GM18499 (cell line): ENCODE measurements around the gene KCNQ1.

ENCODE experiments used
- ATAC-seq: cut with Tn5 transposase; IDR thresholded peaks from one replicate; pipeline ENCODE4 v1.9.1; 2021; ENCODE audit warnings: moderate number of reproducible peaks; ENCODE audit not compliant: insufficient read depth, unreplicated experiment

Gene KCNQ1

DNA sequence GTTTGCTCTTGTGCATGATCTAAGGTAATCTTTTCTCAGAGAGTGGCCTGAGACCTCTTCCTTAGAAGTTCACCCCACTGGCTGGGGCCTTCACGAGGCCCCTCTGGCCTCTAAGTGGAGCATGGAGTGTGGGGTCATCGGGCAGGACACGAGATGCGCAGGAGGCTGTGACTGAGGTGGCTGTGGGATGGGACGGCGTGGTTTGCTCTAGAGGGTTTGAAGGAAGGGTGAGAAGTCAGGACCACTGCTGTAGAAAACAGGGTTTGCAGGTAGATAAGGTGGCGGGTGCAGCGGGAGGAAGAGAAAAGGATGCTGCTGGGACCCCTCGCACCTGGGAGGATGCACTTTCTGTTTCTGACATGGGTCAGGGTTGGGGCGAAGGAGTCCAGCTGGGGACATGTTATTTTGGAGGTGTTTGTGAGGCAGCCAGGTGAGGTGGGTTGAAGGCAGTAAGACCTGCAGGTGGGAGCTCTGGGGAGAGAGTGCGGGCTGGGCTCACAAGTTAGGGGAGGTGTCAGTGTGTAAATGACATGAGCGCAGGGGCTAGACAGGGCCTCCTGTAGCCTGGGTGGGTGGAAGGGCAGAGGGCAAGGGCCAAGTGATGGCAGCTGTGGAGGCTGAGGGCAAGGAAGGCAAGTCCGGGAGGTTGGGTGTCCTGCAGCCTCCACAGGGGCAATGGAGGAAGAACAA, 62.5 kb downstream of the KCNQ1 start:
- no peak for ATAC-seq

DNA sequence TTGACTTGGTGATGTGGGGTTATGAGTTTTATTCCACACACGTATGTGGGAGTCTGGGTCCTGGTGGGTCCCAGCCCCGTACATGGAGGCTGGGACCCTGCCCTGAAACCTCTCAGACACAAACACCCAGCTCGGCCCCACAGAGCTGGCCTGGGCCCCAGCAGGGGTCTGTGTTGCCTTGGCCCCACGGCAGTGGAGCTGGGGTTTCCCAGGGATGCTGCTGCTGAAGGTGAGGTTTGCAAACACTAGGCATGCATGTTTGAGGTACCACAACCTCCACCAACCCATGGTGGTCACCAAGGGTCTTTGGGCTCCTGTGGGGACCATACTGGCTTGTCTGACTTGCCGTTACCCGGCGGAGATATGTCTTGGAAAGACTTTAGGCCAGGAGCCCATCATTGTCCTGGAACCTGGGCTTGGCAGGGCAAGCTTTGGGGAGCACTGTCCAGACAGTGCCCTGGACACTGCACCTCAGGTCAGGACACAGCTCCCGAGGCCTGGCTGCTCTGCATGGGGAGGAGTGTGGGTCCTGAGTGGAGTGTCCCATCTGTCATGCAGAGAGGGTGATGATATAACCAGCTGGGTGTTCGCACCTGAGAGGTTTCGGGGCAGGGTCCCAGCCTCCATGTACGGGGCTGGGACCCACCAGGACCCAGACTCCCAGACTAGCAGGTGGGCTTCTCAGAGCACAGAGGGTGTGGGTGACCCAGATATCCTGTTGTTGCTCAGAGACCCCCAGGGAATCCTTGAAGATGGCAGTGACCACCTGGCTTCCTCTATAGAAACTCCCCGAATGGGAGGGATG, 63.3 kb downstream of the KCNQ1 start:
- no peak for ATAC-seq

DNA sequence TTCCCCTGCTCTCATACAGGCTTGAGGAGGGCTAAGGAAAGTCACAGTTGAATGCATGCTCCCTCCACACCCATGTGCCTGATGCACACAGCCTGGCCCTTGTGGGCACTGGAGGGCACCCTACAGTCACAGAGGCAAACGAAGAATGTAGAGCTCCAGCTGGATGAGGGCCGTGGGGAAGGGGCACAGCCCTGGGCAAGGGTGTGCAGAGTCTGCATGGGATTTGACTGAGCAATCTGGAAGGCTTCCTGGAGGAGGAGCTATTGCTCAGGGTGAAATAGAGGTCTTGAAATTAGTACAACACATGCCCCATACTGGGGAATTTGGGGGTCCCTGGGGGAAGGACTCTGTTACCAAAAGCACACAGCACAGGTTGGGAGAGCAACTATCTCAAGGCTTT, 64.0 kb downstream of the KCNQ1 start:
- no peak for ATAC-seq

DNA sequence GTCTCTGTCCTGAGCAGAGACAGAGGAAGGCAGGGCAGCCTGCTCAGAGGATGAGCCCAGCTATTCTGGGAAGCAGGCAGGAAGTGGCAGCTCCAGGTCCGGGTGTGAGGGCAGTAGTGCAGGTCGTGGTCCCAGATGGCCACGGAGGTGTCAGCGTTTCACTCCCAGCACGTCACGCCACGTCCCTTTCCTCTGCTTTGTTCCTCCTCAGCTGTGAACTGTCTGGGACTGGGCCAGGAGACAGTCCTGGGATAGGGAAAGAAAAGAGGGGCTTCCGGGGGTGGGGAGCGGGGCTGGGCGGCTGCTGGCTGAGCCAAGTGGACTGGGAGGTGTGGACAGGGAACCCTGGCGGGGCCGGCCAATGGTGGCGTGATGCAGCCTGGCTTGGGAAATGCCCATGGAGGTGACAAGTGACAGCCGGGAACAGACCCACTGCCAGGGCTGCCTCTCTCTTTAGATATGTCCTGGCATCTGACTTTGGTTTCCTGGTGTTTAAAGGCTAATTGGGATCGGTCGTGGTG, 64.7 kb downstream of the KCNQ1 start:
- no peak for ATAC-seq

DNA sequence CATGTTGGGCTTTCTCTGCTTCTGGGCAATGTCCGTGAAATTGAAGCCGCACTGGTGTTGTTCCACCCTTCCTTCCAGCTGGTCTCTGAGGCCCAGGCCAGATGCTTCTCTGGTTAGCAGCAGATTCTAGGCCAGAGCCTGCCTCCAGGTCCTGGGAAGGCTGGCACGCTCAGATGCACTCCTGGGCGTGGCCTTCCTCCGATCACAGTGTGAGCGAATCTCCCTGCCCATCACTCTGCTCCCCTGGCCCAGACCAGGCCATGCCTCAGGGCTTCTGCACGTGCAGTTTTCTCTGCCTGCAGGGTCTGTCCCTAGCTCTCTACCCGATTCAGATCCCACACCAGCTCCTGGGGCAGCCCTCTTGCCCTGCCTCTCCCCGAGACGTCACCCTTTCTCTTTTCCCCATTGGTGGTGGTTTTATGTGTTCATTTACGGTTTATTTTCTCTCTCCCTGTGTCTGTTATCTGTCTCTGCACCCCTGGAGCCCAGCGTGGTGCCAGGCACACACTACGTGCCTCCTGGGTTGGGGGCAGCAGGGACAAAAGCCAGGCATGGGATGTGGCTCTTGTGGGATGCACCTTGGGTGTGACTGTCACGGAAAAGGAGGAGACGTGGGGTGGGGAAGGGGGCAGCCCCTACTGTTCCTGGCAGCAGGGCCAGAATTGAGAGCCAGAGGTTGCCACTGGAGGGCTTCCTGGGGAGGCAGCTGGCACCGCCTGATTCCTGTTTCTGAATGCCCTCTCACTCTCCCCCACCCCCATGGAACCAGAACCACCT, 66.0 kb downstream of the KCNQ1 start:
- ATAC-seq: no peak

DNA sequence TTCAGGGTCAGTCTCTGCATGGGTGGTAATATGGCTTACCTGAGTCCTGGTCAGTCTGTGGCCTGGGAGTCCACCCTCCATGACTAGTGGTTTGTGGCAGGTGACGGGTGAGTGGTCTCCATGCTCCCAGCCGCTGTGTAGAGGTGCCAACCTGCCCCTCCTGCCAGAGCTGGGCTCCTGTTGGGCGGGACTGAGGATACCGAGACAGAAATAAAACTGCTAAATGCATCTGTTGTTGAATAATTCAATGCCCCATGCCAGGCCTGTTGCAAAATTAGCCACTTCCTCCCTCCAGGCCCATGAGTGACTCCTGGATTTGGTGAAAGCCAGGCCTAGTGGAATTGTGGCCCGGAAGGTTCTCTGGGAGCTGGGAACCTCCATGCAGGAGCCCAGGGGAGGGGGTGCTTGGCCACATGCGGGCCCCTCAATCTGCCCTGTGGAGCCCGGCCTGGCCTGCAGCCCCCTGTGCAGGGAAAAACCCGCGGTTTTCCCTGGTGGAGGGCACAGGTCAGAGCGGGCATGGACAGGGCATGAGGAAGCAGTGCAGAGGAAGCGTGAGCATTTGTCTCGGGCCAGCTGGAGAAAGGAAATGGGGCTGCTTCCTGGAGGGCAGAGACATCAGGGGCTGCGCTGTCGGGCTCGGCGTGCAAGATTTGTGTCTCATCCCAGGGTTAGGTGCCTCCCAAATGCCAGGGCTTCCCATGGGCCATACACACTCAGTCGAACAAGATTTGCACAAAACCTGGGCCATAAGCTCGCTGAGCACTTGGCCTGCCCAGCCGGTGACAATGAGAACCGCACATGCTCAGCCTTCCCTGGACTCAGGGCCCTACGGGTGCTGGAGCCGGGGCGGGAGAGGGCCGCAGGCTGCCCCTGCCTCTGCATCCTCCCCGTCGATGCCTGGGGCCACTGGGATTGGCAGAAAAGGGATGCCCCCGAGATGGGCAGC, 66.9 kb downstream of the KCNQ1 start:
- ATAC-seq: no peak

DNA sequence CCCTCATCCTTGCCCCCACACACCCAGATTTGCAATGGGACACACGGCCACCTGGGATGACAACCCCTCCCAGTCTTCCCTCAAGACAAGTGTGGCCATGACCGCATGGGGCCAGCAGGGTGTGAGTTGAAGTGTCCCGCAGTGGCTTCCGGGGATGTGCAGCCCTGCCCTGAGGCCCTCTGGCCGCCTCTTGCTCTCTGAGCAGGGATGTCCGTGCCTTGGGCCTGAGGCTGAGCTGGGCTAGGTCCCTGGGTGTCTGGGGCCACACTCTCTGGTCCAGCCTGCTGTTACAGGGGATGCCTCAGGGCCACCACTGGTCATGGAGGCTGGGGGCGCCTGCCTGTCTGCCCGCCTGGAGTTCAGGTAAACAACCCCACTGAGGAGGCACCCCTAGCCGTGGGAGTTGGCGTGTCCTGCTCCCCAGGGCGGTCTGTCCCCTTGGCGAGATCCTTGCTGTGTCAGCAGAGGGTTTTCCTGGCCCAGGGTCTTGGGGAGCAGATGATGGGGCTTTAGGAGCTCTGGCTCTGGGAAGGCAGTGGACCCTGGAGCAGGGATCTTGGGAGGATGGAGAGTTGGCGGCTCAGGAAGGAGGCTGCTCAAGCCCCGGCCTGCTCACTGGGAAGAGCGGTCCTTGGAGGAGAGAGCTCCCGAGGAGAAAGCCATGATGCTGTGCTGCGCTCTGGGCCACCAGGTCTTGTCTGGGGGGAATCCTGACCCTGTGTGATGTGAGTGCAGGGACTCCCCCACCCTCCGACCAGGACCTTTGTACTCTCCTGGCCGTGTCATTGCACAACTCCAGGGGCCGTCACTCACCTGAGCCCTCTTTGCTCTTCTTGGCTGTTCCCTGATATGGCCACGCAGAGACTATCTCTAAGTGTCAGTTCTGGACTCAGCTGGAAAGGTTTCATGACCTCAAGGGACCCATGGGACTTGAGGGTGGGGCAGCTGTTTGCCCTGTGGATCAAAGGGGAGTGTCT, 67.9 kb downstream of the KCNQ1 start:
- no peak for ATAC-seq

DNA sequence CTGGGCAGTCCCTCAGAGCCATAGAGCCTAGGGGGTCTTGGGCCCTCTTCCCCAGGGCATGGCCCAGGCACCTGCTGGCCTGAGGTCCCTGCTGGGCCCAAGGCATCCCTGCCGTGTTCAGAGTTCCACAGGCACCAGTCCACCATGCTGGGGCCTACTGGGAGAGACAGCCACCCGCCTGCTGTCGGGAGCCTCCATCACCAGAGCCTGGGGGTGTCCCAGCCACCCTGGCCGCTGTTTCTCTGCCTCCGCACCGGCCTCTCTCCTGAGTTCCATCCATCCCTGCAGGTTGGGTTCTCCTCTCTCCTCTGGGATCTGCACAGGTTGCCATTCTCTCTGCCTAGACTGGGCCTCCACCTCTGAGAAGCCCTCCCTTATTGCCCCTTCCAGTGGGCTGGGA, 68.6 kb downstream of the KCNQ1 start:
- no peak for ATAC-seq

DNA sequence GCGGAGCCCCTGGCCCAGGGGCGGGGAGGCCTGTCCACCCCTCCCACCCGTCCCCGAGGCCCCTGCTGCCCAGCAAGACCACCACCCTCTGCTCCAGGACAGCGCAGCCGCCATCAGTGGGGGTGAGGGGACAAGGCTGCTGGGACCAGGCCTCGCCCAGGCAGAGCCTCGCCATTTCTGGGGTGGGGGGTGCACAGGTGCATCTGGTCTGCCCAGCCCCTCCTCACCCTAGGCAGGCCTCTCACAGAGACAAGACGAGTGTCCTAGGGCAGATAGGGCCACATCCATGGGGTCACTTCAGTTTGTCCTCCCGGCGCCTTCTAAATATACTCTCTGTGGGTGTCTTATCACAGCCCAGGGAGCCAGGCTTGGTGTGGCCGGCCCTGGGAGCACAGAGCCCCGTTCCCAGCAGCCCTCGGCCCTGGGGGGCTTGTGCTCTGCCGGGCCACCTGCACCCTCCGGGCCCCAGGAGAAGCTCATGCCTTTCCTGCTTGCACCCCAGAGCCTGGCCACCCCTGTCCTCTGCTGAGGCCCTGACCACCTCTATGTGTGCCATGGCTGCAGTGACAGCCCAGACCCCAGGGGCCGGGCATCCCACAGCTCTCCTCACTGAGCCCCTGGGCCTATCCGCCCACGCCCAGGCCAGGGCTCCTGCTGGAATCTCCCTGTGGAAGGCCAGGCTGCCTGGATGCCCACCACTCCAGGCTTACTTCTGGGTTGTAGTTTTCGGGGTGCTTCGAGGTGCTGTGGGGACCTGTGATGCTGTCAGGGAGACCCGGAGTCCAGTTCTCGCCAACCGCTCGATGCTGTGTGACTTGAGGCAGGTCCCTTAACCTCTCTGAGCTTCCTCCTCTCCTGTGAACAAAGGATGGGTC, 70.8 kb downstream of the KCNQ1 start:
- no peak for ATAC-seq

DNA sequence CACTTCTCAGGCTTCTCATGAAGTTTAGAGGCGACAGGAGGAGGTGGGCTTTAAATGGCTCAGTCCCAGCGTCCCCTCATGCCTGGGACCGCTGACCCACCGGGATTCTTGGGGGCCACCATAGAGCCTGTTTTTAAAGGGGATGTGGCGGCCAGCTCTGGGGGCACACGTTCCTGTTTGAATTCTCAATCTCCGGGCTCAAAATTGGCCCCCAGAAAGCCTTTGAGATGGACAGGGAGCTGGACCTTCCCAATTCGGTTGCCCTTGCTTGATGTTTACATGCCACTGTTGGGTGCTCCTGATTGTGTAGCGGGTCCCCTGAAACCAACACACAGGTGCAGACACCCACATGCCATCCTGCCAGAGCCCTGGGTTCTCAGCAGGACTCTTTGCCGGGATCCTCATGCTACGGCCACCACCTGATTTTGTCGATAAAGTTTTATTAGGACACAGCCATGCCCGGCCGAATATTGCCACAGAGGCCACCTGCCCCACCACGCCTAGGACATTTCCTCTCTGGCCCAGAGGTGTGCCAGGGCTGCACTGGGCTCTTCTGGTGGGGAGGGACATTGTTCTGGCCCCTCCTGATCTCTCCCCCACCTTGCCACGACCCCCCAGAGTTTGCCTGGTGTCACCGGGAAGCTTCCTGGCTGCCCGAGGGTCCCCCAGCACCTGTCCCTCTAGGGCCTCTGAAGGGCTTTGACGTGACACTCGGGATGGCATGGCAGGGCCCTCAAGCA, 71.6 kb downstream of the KCNQ1 start:
- ATAC-seq: no peak

DNA sequence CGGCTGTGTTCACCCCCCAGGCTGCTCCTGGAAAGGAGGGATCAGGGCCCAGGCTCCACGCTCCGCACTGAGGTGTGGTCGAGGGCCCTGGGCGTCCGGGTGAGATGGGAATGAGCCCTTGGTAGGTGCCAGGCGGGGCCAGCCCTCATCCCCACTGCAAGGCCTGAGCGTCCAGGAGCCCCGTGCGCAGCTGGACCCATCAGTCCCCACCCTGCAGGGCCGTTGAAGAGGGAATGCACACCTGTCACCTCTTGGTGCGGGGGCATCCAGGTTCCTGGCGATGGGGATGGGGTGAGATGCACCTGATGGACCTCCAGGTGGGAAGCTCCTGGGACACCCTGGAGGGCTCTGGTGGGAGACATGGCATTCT, 72.2 kb downstream of the KCNQ1 start:
- no peak for ATAC-seq

DNA sequence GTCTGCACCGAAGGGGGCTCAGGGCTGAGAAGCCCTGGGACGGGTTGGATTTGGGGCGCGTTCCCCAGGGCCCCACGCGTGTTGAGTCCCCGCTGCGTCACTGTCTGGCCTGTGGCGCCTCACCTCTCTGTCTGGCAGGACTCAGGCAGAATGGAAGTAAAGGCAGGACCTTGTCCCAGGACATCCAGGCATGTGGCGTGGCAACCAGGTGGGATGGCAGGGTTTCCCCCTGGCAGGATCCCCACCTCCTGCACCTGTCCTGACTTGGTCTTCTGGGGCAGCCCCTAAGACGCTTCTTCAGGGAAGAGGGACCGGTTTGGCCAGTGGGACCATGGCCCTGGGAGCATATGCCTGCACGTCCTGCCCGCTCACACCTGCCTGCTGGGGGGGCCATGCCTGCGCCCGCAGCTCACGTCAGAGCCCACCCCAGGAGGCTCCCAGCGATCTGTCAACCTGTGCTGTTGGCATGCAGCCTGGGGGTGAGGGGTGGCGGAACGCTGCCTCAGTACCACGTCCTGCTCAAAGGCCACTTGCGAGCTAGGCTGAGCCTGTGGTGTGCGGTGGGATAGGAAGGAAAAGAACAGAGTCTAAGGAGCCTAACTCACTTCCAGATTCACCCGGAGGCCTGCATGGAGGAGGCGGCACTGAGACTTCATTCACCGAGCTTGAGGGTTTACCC, 72.7 kb downstream of the KCNQ1 start:
- no peak for ATAC-seq

DNA sequence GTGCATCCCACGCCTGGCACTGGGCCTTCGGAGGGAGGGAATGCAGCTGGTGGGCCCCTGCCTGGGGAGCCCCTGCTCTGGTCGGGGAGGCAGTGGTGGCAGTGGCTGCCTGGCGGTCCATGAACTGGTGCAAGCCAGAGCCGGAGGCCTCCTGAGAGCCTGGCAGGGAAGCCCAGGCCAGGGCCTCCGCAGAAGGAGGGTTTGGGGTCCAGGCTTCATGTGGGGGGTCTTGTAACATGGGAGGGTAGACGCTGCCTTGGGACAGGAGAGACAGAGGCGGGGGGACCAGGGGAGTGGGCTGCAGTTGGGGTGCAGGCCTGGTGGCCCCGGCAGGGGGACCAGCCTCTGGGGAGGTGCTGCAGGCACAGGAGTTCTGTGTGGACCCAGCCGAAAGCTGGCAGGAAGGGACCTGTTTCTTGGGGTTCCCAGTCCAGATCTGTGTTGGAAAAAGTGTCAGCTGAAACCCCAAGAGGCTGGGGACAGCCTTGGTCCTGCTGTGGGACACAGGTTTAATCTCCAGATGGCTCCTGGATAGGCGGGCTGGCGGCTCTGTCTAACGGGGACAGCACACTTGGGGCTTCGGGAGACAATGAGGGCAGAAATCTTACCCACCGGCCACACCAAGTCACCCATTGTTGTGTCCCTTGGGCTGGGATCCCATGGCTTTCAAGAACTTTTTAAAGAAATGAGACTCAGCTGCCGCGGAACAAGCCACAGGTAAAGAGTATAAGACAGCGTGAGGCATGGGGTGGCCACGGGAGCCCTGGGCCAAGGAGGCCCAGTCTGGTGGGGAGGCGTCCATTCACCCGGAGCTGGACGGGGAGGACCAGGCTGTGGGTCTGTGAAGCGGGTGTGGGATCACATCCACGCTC, 73.5 kb downstream of the KCNQ1 start:
- ATAC-seq: no peak

DNA sequence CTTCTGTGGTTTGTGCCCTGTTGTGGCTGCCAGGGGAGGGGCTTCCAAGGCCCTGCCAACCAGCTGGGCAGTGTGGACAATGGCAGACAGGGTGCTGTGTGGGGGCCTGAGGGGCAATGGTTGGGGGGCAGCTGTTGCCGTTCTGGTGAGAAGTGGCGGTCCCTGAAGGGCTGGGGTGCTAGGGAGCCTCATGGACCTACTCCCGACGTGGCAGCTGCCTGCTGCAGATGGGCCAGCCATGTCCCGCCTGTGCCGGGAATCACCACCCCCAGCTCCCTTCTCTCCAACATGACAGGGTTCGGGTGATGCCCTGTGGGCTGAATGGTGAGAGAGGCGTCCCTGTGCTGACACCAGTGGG, 74.2 kb downstream of the KCNQ1 start:
- no peak for ATAC-seq

DNA sequence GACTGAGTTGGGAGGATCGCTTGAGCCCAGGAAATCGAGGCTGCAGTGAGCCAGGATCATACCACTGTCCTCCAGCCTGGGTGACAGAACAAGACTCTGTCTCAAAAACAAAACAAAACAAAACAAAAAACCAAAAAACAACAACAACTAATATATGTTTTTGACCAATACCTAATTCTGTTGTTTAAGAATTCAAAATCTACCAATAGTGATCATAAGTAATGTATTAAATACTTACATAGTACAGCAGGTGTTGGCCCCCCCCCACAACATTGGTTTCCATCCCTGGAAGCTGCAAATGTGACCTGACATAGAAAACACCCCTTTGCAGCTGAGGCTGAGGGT, 74.7 kb downstream of the KCNQ1 start:
- ATAC-seq: no peak
